HepG2 (cell line): ENCODE data around the gene RPUSD2. TPM values are rescaled to one million over a fixed set of nuclear protein-coding genes. Genes with fewer than 3 reads are reported as not detected.
A peak's percentile ranks its signal among the peaks of the same experiment; 100 is the strongest.

Experiments
- BHLHE40 ChIP-seq: IDR thresholded peaks from 2 replicates; pipeline ENCODE4 v1.6.1; 2011; ENCODE audit warnings: low read length, improper control_type of control experiment
- ERF ChIP-seq: IDR thresholded peaks from 2 replicates; pipeline ENCODE4 v1.6.1; 2018; ENCODE audit warnings: missing biosample characterization, missing genetic modification reagents
- FOXA1 ChIP-seq, 2 experiments: fragments of 450-650 bp in 1 of 2; sonication (generic) in 1 of 2; formaldehyde crosslinking in 1 of 2; IDR thresholded peaks; 2 replicates each; pipeline versions ENCODE4 v1.4.0 to v1.6.1; 2016 to 2020; ENCODE audit warnings: missing genetic modification reagents in 1 of 2
- HNRNPLL ChIP-seq: fragments of 200-400 bp; formaldehyde crosslinking; IDR thresholded peaks from 2 replicates; pipeline ENCODE4 v1.6.1; 2017; ENCODE audit warnings: mild to moderate bottlenecking, low read depth, low read length; ENCODE audit not compliant: poor library complexity, severe bottlenecking
- MEIS2 ChIP-seq: sonication (generic); formaldehyde crosslinking; IDR thresholded peaks from 2 replicates; pipeline ENCODE4 v1.9.0; 2021; ENCODE audit warnings: mild to moderate bottlenecking, missing genetic modification reagents
- RAD51 ChIP-seq: fragments of 450-650 bp; IDR thresholded peaks from 2 replicates; pipeline ENCODE4 v1.6.1; 2016; ENCODE audit warnings: borderline replicate concordance
- SMAD1 ChIP-seq: sonication (generic); formaldehyde crosslinking; IDR thresholded peaks from 2 replicates; pipeline ENCODE4 v1.4.0; 2020; ENCODE audit warnings: missing genetic modification reagents, low read depth, mild to moderate bottlenecking, borderline replicate concordance
- TRIM24 ChIP-seq: sonication (generic); formaldehyde crosslinking; IDR thresholded peaks from 2 replicates; pipeline ENCODE4 v1.8.0; 2022; ENCODE audit warnings: mild to moderate bottlenecking, missing genetic modification reagents
- ZFX ChIP-seq: sonication (generic); formaldehyde crosslinking; IDR thresholded peaks from 2 replicates; pipeline ENCODE4 v1.4.0; 2020; ENCODE audit warnings: mild to moderate bottlenecking, low read depth, missing genetic modification reagents, moderate library complexity
- ZNF317 ChIP-seq: sonication (generic); formaldehyde crosslinking; IDR thresholded peaks from 2 replicates; pipeline ENCODE4 v1.5.0; 2020; ENCODE audit warnings: mild to moderate bottlenecking, missing genetic modification reagents
- ZNF549 ChIP-seq: sonication (generic); formaldehyde crosslinking; IDR thresholded peaks from 2 replicates; pipeline ENCODE4 v1.5.0; 2020; ENCODE audit warnings: missing genetic modification reagents
- ZNF569 ChIP-seq: sonication (generic); formaldehyde crosslinking; IDR thresholded peaks from 2 replicates; pipeline ENCODE4 v1.5.0; 2020; ENCODE audit warnings: mild to moderate bottlenecking, missing genetic modification reagents, moderate library complexity, borderline replicate concordance
- ZNF598 ChIP-seq: sonication (generic); formaldehyde crosslinking; IDR thresholded peaks from 2 replicates; pipeline ENCODE4 v1.5.1; 2020; ENCODE audit warnings: mild to moderate bottlenecking, missing genetic modification reagents, borderline replicate concordance
- ZNF629 ChIP-seq: sonication (generic); formaldehyde crosslinking; conservative IDR thresholded peaks from 2 replicates; pipeline ENCODE4 v1.5.0; 2020; ENCODE audit warnings: missing genetic modification reagents
- ZSCAN12 ChIP-seq: sonication (generic); formaldehyde crosslinking; IDR thresholded peaks from 2 replicates; pipeline ENCODE4 v1.9.0; 2021; ENCODE audit warnings: mild to moderate bottlenecking, missing genetic modification reagents
- polyA plus RNA-seq, 8 experiments: library from polyadenylated mRNA; depleted of rRNA in 3 of 8; stranded (reverse) in 7 of 8; unstranded in 1 of 8; fragments of >200 nt; fragmentation: Illumina TruSeq in 4 of 8; extraction: Trizol in 4 of 8; gene quantifications; 2 replicates each; pipeline versions ENCODE4 v1.2.1 to v1.2.3, GENCODE V29; 2011 to 2016; ENCODE audit warnings: low read depth in 4 of 8, missing spikeins in 1 of 8, mixed read lengths in 1 of 8; ENCODE audit not compliant: insufficient read depth in 1 of 8
- total RNA-seq, 5 experiments: library from RNA; depleted of rRNA; stranded (reverse); fragments of >200 nt; fragmentation: Illumina TruSeq; extraction: Trizol; gene quantifications; 2 replicates each; pipeline ENCODE4 v1.2.3, GENCODE V29; 2016; ENCODE audit warnings: low read depth in 1 of 5
- TF ChIP-seq, protein P1 (sequence below): IDR thresholded peaks from 2 replicates; pipeline ENCODE4 v1.6.1; 2016; ENCODE audit warnings: missing compliant biosample characterization, missing genetic modification reagents, borderline replicate concordance
- TF ChIP-seq, protein P2 (sequence below): sonication (generic); IDR thresholded peaks from 2 replicates; pipeline ENCODE4 v1.6.1; 2016; ENCODE audit warnings: low read depth, borderline replicate concordance
- TF ChIP-seq, protein P3 (sequence below): sonication (generic); formaldehyde crosslinking; IDR thresholded peaks from 2 replicates; pipeline ENCODE4 v1.5.0; 2020; ENCODE audit warnings: missing genetic modification reagents
- TF ChIP-seq, protein P4 (sequence below): sonication (generic); formaldehyde crosslinking; IDR thresholded peaks from 2 replicates; pipeline ENCODE4 v1.9.0; 2022; ENCODE audit warnings: missing genetic modification reagents, mild to moderate bottlenecking, borderline replicate concordance
- TF ChIP-seq, protein P5 (sequence below): IDR thresholded peaks from 2 replicates; pipeline ENCODE4 v1.6.1; 2016; ENCODE audit warnings: low read depth
- TF ChIP-seq, protein P6 (sequence below): sonication (generic); formaldehyde crosslinking; IDR thresholded peaks from 2 replicates; pipeline ENCODE4 v1.4.0; 2020; ENCODE audit warnings: missing genetic modification reagents

Gene RPUSD2
- total and polyA plus RNA-seq, 2 of the 13 experiments (the other 11 are each of a cell fraction or from before 2014, with no cell fraction given) = 8.6 to 14.5 TPM

DNA sequence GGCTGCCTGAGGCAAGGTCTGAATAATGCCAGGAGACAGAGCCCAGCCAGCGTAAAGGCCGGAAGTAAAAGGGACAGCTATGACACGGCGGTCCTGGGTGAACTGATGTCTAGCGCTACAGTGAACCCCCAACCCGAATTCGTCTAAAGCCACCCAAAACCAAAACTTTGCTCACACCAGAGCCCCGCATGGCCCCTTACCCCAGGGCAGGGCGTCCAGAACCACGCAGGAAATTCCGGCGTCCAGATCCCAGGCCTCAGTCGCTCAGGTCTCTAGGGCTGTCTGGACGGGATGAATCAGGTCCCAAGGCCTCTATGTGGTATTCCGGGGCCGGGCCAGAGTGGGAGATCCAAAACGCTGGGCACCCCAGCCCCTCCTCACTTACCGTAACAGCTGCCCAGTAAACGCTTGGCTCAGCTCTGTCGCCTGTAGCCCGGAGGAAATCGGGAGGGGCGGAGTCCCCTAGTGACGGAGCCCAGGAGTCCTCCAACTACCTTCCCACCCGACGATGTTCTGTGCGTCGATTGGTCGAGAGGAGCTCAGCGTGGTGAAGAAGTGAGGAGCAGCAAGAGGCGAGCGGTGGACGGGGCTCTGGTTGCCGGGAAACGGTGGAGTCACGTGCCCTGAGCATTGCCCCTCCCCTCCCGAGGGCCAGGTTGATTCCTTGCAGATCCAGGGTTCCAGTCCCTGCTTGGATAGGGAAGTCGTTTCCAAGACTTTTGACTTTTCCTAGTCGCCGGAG is 4.3 kb upstream of the RPUSD2 start, which contains the start of gene CCDC32 (continued):
- TF ChIP-seq ERF (CRISPR knock-in tag) (peak; percentile 41; the same call in 1 of the 2 replicates), ZNF317 (CRISPR knock-in tag) (peak; percentile 64; the same call in 1 of the 2 replicates), ZFX (CRISPR knock-in tag) (peak; percentile 64), BHLHE40 (peak; percentile 97), ZNF629 (no peak), SMAD1 (CRISPR knock-in tag) (peak; percentile 34; the same call in 1 of the 2 replicates), ZSCAN12 (CRISPR knock-in tag) (no peak), ZNF549 (CRISPR knock-in tag) (no peak), ZNF569 (no peak), MEIS2 (no peak), FOXA1 (IDR thresholded peaks at IDR 0.05) (no peak), FOXA1 (CRISPR knock-in tag; IDR thresholded peaks at IDR 0.05) (no peak), TRIM24 (no peak), HNRNPLL (peak; percentile 83), ZNF598 (no peak), RAD51 (peak; percentile 91)
- TF ChIP-seq, protein P1, sequence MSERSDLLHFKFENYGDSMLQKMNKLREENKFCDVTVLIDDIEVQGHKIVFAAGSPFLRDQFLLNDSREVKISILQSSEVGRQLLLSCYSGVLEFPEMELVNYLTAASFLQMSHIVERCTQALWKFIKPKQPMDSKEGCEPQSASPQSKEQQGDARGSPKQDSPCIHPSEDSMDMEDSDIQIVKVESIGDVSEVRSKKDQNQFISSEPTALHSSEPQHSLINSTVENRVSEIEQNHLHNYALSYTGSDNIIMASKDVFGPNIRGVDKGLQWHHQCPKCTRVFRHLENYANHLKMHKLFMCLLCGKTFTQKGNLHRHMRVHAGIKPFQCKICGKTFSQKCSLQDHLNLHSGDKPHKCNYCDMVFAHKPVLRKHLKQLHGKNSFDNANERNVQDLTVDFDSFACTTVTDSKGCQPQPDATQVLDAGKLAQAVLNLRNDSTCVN (CRISPR knock-in tag) = no peak
- TF ChIP-seq, protein P2, sequence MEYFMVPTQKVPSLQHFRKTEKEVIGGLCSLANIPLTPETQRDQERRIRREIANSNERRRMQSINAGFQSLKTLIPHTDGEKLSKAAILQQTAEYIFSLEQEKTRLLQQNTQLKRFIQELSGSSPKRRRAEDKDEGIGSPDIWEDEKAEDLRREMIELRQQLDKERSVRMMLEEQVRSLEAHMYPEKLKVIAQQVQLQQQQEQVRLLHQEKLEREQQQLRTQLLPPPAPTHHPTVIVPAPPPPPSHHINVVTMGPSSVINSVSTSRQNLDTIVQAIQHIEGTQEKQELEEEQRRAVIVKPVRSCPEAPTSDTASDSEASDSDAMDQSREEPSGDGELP = peak; percentile 24; the same call in 1 of the 2 replicates
- TF ChIP-seq, protein P3, sequence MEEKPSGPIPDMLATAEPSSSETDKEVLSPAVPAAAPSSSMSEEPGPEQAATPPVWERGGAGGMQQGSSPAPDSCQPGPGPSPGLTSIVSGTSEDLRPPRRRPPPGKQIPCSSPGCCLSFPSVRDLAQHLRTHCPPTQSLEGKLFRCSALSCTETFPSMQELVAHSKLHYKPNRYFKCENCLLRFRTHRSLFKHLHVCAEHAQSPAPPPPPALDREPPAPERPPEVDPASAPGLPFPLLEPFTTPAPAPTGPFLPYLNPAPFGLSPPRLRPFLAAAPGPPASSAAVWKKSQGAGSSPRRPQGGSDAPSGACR = no peak
- TF ChIP-seq, protein P4, sequence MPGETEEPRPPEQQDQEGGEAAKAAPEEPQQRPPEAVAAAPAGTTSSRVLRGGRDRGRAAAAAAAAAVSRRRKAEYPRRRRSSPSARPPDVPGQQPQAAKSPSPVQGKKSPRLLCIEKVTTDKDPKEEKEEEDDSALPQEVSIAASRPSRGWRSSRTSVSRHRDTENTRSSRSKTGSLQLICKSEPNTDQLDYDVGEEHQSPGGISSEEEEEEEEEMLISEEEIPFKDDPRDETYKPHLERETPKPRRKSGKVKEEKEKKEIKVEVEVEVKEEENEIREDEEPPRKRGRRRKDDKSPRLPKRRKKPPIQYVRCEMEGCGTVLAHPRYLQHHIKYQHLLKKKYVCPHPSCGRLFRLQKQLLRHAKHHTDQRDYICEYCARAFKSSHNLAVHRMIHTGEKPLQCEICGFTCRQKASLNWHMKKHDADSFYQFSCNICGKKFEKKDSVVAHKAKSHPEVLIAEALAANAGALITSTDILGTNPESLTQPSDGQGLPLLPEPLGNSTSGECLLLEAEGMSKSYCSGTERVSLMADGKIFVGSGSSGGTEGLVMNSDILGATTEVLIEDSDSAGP (CRISPR knock-in tag) = peak; percentile 71; the same call in 1 of the 2 replicates
- TF ChIP-seq, protein P5, sequence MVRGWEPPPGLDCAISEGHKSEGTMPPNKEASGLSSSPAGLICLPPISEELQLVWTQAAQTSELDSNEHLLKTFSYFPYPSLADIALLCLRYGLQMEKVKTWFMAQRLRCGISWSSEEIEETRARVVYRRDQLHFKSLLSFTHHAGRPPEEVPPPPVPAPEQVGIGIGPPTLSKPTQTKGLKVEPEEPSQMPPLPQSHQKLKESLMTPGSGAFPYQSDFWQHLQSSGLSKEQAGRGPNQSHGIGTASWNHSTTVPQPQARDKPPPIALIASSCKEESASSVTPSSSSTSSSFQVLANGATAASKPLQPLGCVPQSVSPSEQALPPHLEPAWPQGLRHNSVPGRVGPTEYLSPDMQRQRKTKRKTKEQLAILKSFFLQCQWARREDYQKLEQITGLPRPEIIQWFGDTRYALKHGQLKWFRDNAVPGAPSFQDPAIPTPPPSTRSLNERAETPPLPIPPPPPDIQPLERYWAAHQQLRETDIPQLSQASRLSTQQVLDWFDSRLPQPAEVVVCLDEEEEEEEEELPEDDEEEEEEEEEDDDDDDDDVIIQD (CRISPR knock-in tag) = peak; percentile 70; the same call in 1 of the 2 replicates
- TF ChIP-seq, protein P6, sequence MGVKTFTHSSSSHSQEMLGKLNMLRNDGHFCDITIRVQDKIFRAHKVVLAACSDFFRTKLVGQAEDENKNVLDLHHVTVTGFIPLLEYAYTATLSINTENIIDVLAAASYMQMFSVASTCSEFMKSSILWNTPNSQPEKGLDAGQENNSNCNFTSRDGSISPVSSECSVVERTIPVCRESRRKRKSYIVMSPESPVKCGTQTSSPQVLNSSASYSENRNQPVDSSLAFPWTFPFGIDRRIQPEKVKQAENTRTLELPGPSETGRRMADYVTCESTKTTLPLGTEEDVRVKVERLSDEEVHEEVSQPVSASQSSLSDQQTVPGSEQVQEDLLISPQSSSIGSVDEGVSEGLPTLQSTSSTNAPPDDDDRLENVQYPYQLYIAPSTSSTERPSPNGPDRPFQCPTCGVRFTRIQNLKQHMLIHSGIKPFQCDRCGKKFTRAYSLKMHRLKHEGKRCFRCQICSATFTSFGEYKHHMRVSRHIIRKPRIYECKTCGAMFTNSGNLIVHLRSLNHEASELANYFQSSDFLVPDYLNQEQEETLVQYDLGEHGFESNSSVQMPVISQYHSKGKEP = no peak
